SK-N-SH (cell line): ENCODE measurements around the gene SH3BGRL3.

Experiments
- RXRA ChIP-seq: IDR thresholded peaks from 2 replicates; pipeline ENCODE4 v1.4.0; 2012; ENCODE audit warnings: low read depth, mild to moderate bottlenecking, borderline replicate concordance
- TAF1 ChIP-seq: IDR thresholded peaks from 2 replicates; pipeline ENCODE4 v1.6.1; 2012; ENCODE audit warnings: low read depth, mild to moderate bottlenecking, low read length, moderate library complexity, borderline replicate concordance
- TF ChIP-seq, protein P1 (sequence below): IDR thresholded peaks from 2 replicates; pipeline ENCODE4 v1.4.0; 2012; ENCODE audit warnings: low read depth
- TF ChIP-seq, protein P2 (sequence below): fragments of 200-600 bp; sonication (generic); IDR thresholded peaks from 2 replicates; pipeline ENCODE4 v1.6.1; 2017; ENCODE audit warnings: antibody characterized with exemption, mild to moderate bottlenecking, moderate library complexity
- TF ChIP-seq, protein P3 (sequence below): IDR thresholded peaks from 2 replicates; pipeline ENCODE4 v1.6.1; 2012; ENCODE audit warnings: mild to moderate bottlenecking, low read depth, low read length, moderate library complexity

DNA sequence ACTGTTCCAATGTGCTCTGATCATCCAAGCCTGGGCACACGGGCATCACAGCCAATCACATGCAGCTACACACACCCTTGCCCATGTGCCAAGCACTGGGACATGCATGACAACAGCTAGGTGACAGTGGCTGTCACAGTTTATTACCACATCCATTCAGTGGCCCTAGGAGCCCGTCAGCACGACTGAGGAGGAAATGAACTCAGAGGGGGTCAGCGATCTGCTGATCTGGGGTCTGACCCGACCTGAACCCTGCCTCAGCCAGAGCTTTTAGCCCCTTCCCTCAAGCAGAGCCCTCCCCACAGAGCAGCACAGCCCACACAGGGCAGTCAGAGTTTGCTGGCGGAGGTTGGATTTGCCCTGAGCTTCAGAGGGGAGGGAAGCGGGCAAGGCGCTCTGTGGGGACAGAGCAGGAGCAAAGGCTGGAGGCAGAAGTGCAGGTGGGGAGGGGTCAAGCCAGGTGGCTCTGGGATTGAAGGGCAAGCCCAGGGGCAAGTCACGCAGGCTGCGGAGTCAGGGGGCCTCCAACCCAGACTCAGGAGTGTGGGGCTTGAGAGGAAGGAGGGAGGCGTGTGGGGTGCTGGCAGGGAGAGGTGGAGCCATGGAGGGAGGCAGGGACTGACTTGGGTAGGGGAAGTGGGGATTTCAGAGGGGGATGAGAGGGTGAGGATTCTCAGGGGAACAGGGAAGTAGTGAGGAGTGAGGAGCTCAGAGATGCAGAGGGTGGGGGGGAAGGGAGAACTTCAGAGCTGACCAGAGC lies 10.4 kb downstream of the SH3BGRL3 start:
- TF ChIP-seq RXRA (no peak), TAF1 (no peak)
- TF ChIP-seq, protein P1, sequence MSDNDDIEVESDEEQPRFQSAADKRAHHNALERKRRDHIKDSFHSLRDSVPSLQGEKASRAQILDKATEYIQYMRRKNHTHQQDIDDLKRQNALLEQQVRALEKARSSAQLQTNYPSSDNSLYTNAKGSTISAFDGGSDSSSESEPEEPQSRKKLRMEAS, result no peak
- TF ChIP-seq, protein P2, sequence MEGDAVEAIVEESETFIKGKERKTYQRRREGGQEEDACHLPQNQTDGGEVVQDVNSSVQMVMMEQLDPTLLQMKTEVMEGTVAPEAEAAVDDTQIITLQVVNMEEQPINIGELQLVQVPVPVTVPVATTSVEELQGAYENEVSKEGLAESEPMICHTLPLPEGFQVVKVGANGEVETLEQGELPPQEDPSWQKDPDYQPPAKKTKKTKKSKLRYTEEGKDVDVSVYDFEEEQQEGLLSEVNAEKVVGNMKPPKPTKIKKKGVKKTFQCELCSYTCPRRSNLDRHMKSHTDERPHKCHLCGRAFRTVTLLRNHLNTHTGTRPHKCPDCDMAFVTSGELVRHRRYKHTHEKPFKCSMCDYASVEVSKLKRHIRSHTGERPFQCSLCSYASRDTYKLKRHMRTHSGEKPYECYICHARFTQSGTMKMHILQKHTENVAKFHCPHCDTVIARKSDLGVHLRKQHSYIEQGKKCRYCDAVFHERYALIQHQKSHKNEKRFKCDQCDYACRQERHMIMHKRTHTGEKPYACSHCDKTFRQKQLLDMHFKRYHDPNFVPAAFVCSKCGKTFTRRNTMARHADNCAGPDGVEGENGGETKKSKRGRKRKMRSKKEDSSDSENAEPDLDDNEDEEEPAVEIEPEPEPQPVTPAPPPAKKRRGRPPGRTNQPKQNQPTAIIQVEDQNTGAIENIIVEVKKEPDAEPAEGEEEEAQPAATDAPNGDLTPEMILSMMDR, result no peak
- TF ChIP-seq, protein P3, sequence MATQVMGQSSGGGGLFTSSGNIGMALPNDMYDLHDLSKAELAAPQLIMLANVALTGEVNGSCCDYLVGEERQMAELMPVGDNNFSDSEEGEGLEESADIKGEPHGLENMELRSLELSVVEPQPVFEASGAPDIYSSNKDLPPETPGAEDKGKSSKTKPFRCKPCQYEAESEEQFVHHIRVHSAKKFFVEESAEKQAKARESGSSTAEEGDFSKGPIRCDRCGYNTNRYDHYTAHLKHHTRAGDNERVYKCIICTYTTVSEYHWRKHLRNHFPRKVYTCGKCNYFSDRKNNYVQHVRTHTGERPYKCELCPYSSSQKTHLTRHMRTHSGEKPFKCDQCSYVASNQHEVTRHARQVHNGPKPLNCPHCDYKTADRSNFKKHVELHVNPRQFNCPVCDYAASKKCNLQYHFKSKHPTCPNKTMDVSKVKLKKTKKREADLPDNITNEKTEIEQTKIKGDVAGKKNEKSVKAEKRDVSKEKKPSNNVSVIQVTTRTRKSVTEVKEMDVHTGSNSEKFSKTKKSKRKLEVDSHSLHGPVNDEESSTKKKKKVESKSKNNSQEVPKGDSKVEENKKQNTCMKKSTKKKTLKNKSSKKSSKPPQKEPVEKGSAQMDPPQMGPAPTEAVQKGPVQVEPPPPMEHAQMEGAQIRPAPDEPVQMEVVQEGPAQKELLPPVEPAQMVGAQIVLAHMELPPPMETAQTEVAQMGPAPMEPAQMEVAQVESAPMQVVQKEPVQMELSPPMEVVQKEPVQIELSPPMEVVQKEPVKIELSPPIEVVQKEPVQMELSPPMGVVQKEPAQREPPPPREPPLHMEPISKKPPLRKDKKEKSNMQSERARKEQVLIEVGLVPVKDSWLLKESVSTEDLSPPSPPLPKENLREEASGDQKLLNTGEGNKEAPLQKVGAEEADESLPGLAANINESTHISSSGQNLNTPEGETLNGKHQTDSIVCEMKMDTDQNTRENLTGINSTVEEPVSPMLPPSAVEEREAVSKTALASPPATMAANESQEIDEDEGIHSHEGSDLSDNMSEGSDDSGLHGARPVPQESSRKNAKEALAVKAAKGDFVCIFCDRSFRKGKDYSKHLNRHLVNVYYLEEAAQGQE, result no peak
